Stimulated activated CD4-positive, alpha-beta T cell treated with anti-CD3 and anti-CD28 coated beads, Interleukin-1b, Interleukin-23, amount 100 ng/mL, for 1 hour (primary cell): ENCODE results near the gene TRIM6.
"Not testable (repeated sequence)": the region's sequence is repeated elsewhere in the genome, so short reads cannot be mapped to it uniquely, and the experiment has no call there.

Experiments used
- DNase-seq, 2 donors: peaks; one replicate each; pipeline ENCODE4 v3.0.0-alpha.2; 2020; ENCODE audit warnings: low read depth in 2 of 2

Gene TRIM6

DNA sequence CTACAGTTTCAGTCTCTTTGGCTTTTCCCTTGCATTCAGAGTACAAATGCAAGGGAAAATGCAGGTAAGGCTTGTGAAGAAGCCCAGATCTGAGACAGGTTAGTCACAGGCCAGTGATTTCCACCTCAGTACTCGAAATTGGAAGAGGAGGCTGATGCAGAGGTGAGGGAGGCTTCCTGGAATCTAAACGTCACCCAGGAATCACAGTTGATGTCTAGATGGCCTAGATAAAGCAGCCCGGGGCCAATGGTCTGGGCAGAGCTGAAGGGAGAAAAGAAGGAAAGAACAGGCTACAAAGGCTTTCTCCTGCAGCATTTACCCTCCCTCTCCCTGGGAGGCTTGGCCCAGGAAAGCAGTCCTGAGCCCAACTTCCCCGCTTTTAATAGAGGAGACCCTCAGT lies 8.5 kb downstream of the TRIM6 start:
- DNase-seq: no peak

GRCh38 chr11:5605849-5606248 lies 9.4 kb downstream of the TRIM6 start:
- DNase-seq: no peak

GRCh38 chr11:5608808-5609207 lies 12.4 kb downstream of the TRIM6 start:
- no peak for DNase-seq

DNA sequence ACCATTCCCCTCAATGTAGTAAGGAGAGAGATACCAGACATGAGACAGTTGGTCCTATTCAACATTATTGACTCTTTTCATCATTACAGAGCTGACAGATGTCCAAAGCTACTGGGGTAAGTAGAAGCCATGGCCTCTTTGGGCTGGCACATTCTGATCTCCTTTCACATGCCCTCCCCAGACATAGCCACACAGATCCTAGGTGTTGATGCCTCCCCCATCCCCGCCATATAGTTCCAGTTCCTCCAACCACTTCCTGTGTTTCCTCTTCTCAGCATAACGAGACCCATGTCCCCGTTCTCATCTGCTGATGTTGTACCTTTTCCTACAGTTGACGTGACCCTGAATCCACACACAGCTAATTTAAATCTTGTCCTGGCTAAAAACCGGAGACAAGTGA lies 14.0 kb downstream of the TRIM6 start:
- no peak for DNase-seq

DNA sequence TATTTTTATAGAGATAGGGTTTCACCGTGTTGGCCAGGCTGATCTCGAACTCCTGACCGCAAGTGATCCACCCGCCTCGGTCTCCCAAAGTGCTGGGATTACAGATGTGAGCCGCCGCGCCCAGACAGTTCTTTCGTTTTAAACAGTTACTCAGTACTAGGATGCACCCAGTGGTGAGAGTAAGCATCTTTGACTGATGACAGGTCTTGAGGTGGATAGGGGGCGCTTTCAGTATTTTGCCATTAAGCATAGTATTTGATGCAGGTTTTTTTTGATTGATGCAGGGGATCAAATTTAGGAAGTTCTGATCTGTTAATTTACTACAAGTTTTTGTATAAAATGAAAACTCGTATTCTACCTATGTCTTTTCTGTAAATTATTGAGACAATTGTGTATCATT lies 15.2 kb downstream of the TRIM6 start:
- no peak for DNase-seq

DNA sequence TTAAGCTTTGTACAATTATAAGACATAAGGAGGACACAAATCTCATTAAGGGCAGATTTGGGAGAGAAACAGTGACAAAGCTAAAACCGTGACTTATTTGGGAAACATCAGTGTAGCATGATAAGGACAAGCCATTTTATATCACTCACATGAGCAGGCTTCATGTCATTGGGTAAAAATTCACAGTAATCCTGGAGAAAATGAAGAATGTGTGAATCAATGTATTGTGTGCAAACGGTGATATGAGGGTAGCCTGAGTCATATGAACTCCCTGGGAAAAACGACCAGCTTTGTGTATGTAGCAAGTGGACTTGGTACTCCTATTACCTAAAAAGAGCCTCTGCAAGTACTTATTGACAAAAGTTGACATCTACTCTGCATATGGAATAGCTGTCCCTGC lies 22.4 kb downstream of the TRIM6 start:
- DNase-seq: no peak

GRCh38 chr11:5620651-5621521 lies 24.4 kb downstream of the TRIM6 start:
- no peak for DNase-seq

- DNase-seq: no peak
These were observed 25.1 kb downstream of the TRIM6 start for GRCh38 chr11:5621580-5621979.

DNA sequence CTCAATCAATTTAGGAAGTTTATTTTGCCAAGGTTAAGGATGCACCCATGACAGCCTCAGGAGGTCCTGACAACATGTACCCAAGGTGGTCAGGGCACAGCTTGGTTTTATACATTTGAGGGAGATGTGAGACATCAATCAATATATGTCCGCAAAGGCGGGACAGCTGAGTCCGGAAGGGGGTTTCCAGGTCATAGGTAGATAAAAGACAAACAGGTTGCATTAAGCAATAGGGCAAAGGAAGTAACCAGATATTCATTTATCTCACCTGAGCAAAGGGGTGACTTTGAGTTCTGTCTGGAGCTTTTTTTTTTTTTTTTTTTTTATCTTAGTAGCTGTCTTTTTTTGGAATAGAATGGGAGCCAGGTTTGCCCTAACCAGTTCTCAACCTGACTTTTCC lies 26.4 kb downstream of the TRIM6 start:
- DNase-seq: no peak

- DNase-seq: peak; percentile 28 to 32
These were observed 28.2 kb downstream of the TRIM6 start, which contains the start of gene TRIM34 for GRCh38 chr11:5624489-5625279. Gene TRIM34 (plus strand): TSS chr11:5625001. CDS start chr11:5632332, 7,331 bp downstream.

GRCh38 chr11:5625281-5625680 lies 28.8 kb downstream of the TRIM6 start:
- DNase-seq: no peak

DNA sequence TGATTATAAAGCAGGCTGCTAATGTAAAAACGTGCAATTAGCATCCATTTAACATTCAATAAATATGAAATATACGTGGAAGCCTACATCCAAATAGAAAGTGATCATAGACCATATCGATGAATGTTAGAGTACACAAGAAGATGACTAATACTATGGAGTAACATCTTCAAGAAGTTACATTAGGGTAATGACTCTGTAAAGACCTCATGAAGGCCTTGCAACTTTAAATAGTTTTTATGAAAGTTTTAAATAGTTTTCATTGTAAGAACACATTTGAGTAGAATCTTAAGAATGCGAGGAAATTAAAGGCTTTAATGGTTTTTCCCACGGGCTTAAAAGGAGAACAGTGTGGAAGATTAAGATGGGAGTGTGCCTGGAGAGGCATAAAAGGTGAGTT lies 29.8 kb downstream of the TRIM6 start:
- no peak for DNase-seq

DNA sequence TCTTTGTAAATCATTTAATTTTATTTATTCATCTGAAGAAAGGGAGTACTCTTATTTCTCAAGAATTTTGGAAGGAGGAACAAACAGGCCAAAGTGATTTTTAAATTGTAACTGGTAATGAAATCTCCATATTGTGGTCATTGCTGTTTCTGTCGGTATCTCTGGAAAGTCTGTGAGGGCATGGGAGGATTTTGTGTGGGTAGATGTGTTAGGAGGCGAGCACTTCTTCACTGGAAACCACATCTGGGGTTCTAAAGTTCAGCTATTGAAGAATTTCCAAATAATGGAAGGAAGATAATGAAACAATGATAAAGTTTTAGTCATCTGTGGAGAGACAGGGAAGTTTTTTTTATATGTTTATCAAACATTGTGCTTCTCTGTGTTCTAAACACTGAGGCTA lies 35.0 kb downstream of the TRIM6 start:
- DNase-seq: no peak

- DNase-seq: no peak
These were observed 35.7 kb downstream of the TRIM6 start for GRCh38 chr11:5631969-5632635.

- no peak for DNase-seq
These were observed 43.5 kb downstream of the TRIM6 start for GRCh38 chr11:5639953-5640352.

DNA sequence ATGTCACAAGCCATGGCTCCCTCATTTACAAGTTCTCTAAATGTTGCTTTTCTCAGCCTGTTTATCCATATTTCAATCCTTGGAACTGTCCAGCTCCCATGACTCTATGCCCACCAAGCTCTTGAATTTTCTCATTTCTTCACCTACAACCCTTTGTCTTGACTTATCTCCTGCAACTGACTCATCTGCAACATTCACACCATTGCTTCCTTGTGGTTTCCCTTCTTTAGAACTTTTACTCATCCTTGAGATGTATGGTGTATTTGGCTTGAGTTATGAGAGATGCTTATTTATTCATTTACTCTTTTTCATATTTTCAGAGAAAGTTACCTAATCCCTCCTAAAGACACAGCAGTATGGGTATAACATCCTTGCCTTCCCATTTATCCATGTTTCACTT lies 47.1 kb downstream of the TRIM6 start:
- no peak for DNase-seq

DNA sequence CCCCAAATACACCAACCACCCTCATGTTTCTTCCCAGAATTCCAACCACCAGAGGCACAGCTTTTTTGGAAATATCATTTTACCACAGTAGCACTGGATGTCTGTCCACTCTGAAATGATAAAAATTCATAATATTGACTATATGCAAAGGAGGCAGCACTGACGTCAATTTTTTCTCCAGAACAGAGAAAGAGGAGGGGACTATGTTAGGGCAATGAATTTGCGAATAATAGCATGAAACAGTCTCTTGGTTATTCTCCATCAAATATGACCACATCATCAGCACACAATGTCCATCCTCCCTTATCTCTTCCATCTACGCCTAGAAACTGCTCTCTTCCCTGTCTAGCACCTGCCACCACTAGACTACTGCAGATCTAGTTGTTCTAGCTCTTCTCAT lies 49.7 kb downstream of the TRIM6 start:
- no peak for DNase-seq

DNA sequence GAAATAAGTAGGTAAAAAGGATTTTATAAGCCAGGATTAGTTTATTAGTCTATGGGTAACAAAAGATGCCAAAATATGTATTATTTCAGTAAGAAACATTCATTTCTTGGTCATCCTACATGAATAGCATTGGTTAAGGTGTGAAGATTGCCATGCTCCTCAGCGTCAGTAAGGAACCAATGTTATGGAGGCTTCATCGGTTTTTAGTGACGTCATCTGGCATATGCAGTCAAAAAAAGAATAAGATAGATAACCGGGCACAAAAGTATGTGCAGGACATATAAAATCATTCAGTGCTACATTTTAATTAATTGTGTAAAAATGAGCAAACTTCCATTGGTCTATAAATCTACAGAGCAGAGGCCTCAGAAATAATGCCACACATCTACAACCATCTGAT lies 59.0 kb downstream of the TRIM6 start:
- DNase-seq: no peak

DNA sequence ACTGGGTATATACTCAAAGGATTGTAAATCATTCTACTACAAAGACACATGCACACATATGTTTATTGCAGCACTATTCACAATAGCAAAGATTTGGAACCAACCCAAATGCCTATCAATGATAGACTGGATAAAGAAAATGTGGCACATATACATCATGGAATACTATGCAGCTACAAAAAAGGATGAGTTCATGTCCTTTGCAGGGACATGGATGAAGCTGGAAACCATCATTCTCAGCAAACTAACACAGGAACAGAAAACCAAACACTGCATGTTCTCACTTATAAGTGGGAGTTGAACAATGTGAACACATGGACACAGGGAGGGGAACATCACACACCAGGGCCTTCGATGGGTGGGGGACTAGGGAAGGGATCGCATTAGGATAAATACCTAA lies 60.5 kb downstream of the TRIM6 start:
- not testable (repeated sequence) for DNase-seq

GRCh38 chr11:5658318-5658717 lies 61.9 kb downstream of the TRIM6 start:
- no peak for DNase-seq
